Measurements from ENCODE around the gene MLEC.

Gene MLEC

GRCh38 chr12:120713861-120714482, 27.0 kb downstream of the MLEC start:
- FAIRE-seq: peak; percentile 87
- DNase-seq (ENCODE audit: insufficient read length): peak; percentile 51
- TF ChIP-seq TAF1 (IDR thresholded peaks at IDR 0.05; ENCODE audit: borderline replicate concordance, low read depth, low read length) (no peak), POLR2AphosphoS5 (IDR thresholded peaks at IDR 0.05; ENCODE audit: low read depth, low read length) (no peak), POLR2A (IDR thresholded peaks at IDR 0.05; ENCODE audit: low read depth, low read length) (no peak)

DNA sequence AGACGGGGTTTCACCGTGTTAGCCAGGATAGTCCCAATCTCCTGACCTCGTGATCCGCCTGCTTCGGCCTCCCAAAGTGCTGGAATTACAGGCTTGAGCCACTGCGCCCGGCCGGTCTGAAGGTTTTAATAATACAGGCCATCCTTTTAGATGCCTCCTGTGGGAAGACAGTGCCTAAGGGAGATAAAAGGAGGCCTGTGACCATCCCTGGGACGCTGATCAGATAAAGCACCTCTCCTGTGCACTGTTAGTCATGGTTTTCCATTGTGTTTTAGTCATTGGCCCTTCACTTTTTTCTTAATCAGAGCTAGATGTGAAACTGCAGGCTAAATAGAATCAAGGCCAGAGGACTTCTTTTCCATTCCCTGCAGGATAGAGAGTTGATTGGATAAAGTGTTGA, 31.1 kb downstream of the MLEC start:
- no peak for DNase-seq (ENCODE audit: insufficient read length)
- TF ChIP-seq POLR2AphosphoS5 (IDR thresholded peaks at IDR 0.05; ENCODE audit: low read depth, low read length): no peak
- FAIRE-seq: no peak

DNA sequence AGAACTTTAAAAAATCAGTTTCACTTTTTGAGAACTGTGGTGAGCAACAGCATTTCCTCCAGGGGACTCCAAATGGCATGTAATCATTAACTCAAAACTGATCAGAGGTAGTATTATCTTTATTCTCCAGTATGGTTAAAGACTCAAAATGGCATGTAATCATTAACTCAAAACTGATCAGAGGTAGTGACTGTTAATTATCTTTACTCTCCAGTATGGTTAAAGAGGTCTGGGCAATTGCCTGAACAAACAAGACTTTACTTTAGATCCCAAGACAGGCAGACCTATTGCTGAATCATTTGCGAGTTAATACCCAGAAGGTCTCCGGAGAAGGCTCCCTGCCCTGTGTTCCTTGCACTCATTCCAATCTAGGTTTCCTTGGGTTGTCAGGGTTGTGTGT, 32.1 kb downstream of the MLEC start:
- no peak for DNase-seq (ENCODE audit: insufficient read length)
- no peak for TF ChIP-seq TAF1 (IDR thresholded peaks at IDR 0.05; ENCODE audit: borderline replicate concordance, low read depth, low read length)
- no peak for TF ChIP-seq POLR2A (IDR thresholded peaks at IDR 0.05; ENCODE audit: low read depth, low read length)
- TF ChIP-seq POLR2AphosphoS5 (IDR thresholded peaks at IDR 0.05; ENCODE audit: low read depth, low read length): no peak
- no peak for FAIRE-seq

DNA sequence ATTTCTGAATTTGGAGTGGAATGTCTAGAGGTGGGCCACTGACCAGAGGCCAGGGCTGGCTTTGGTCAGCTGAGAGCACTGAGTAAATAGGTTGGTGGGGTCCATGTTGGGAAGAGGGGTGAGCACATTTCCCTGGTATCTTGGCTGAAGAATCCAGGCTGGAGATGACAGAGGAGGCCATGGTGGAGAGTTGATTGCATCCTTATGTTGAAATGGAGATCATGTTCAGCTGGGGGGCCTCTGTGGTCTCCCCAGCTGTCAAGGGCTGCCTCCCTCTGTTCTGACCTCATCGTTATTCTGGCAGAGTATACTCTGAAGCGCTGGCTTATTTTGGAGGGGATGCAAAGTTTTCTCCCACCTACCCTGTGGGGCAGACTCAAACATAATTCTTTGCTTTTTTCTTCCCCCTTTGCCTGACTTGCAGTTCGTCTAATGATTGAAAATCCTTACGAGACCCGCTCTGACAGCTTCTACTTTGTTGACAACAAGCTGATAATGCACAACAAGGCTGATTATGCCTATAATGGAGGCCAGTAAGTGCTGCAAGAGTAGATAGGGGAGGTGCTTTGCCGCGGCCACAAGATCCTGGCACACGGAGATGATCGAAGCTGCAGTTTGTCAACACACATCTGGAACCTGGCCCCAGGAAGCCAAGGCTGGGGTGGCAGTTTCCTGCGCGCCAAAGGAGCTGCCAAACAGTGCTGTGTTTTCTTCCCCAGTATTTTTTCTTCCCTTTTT, 32.7 kb downstream of the MLEC start:
- no peak for DNase-seq (ENCODE audit: insufficient read length)
- TF ChIP-seq POLR2A (IDR thresholded peaks at IDR 0.05; ENCODE audit: low read depth, low read length) (no peak), TAF1 (IDR thresholded peaks at IDR 0.05; ENCODE audit: borderline replicate concordance, low read depth, low read length) (no peak), POLR2AphosphoS5 (IDR thresholded peaks at IDR 0.05; ENCODE audit: low read depth, low read length) (no peak)
- FAIRE-seq: no peak

- no peak for DNase-seq (ENCODE audit: insufficient read length)
- FAIRE-seq: no peak
- TF ChIP-seq TAF1 (IDR thresholded peaks at IDR 0.05; ENCODE audit: borderline replicate concordance, low read depth, low read length) (no peak), POLR2A (IDR thresholded peaks at IDR 0.05; ENCODE audit: low read depth, low read length) (no peak), POLR2AphosphoS5 (IDR thresholded peaks at IDR 0.05; ENCODE audit: low read depth, low read length) (no peak)
Measured at GRCh38 chr12:120720234-120720986, 33.5 kb downstream of the MLEC start.

DNA sequence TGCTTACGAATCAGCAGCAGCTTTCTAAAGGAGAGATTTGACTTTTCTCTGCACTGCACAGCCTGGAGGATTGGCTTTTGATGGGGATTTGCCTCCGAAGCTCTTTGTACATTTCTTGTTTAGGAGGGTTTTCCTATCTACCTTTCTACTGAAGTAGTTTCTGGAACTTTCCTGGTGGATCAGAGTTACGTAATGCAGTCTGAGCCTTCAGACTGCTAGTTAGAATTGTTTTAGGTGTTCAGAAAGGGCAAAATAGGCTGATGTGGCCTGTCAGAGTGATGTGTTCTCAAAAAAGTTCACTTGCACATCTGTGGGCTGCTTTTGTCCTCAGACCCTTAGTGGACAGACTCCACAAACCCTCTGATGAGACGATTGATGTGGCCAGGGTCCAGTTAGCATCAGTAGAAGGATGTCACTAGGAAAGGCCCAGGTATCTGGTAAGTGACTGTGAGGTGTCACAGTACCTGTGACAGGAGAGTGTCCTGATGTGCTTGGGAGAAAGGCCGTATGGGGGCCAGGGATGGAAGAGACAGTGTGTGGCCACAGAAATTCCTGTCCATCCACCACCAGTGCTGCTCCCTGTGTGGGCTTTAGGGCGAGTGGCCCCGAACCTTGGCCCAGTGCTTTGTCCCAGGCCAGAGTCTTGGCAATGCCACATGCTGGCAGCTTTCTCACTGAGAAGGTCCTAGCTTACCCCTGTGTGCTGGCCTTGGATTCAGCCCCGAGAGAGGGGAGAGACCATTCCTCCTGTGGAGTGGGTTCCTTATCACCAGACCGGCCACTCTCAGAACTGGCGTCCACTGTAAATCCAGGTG, 34.2 kb downstream of the MLEC start:
- DNase-seq (ENCODE audit: insufficient read length) (no peak), FAIRE-seq (no peak)
- TF ChIP-seq POLR2A (IDR thresholded peaks at IDR 0.05; ENCODE audit: low read depth, low read length) (no peak), TAF1 (IDR thresholded peaks at IDR 0.05; ENCODE audit: borderline replicate concordance, low read depth, low read length) (no peak), POLR2AphosphoS5 (IDR thresholded peaks at IDR 0.05; ENCODE audit: low read depth, low read length) (no peak)

DNA sequence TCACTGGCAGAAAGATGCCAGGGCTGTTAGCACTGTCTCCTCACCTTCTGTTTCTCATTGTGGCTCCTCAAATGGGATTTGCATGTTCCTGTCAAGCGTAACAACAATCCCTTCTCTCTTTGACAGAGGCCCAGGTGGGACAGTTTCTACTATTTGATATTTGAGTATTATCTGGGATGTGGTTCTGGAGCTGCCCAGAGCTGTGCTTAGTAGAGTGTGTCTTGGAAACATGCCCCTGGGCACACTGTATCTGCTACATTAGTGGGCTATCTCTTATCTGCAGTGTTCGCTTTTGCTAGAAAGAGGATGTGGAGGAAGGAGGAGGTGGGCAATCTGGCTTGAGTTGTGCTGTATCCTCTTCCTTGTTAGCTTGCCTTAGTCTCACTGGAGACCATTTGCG, 34.9 kb downstream of the MLEC start:
- no peak for DNase-seq (ENCODE audit: insufficient read length)
- FAIRE-seq: no peak
- no peak for TF ChIP-seq TAF1 (IDR thresholded peaks at IDR 0.05; ENCODE audit: borderline replicate concordance, low read depth, low read length)
- TF ChIP-seq POLR2A (IDR thresholded peaks at IDR 0.05; ENCODE audit: low read depth, low read length): no peak
- TF ChIP-seq POLR2AphosphoS5 (IDR thresholded peaks at IDR 0.05; ENCODE audit: low read depth, low read length): no peak

DNA sequence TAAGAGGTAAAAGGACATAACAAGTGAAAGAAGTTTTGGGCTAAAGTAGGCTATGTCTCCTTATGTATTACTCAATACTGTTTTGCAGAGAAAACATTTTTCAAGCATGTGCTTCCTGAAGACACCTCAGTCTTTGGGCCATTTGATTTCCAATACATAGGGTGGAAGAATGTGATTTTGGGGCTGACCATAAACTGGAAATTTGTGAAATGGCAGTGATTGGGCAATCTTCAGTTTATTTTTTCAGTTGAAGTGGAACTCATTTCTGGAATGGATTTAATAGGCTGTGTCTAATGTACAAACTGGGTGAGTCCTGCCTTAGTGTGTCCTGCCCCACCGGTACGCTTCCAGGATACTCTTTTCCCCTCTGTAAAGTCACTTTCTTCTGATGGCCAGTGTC, 35.8 kb downstream of the MLEC start:
- no peak for DNase-seq (ENCODE audit: insufficient read length)
- no peak for FAIRE-seq
- TF ChIP-seq POLR2AphosphoS5 (IDR thresholded peaks at IDR 0.05; ENCODE audit: low read depth, low read length): no peak
- no peak for TF ChIP-seq POLR2A (IDR thresholded peaks at IDR 0.05; ENCODE audit: low read depth, low read length)
- no peak for TF ChIP-seq TAF1 (IDR thresholded peaks at IDR 0.05; ENCODE audit: borderline replicate concordance, low read depth, low read length)

- DNase-seq (ENCODE audit: insufficient read length): no peak
- no peak for FAIRE-seq
- TF ChIP-seq TAF1 (IDR thresholded peaks at IDR 0.05; ENCODE audit: borderline replicate concordance, low read depth, low read length) (no peak), POLR2A (IDR thresholded peaks at IDR 0.05; ENCODE audit: low read depth, low read length) (no peak), POLR2AphosphoS5 (IDR thresholded peaks at IDR 0.05; ENCODE audit: low read depth, low read length) (no peak)
Measured at GRCh38 chr12:120724720-120725119, 37.8 kb downstream of the MLEC start.

DNA sequence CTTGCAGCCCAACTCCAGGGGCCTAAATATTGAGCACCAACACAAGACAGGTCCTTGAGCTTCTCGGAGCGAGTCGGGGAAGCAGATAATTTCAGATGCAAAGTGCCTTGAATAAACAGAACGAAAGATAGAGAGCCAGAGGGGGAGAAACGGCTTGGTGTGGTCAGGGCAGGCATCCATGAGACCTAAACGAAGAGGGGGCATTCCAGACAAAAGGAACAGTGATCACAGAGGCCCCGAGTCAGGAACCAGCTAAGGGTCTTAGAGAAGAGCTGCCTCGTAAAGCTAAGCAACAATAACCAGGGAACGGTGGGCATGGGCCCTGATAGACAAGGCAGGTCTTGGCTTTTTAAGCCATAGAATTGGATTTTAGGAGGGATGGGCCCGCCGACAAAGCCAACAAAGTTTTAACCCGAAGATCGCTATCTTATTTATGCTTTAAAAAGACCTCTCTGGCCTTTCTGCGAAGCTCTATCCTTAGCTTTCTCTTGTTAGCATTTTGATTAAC, 38.3 kb downstream of the MLEC start:
- no peak for FAIRE-seq
- no peak for DNase-seq (ENCODE audit: insufficient read length)

More for the DNA sequence above, 38.3 kb downstream of the MLEC start:
- TF ChIP-seq POLR2A (IDR thresholded peaks at IDR 0.05; ENCODE audit: low read depth, low read length) (no peak), POLR2AphosphoS5 (IDR thresholded peaks at IDR 0.05; ENCODE audit: low read depth, low read length) (no peak), TAF1 (IDR thresholded peaks at IDR 0.05; ENCODE audit: borderline replicate concordance, low read depth, low read length) (no peak)
